GM12878 (cell line): Measurements from ENCODE around the gene NTRK3. TPM values are rescaled to one million over a fixed set of nuclear protein-coding genes. Genes with fewer than 3 reads are reported as not detected.
A peak's percentile ranks its signal among the peaks of the same experiment; 100 is the strongest.

ENCODE experiments used
- ATAC-seq: fragments of 200-7000 bp; cut with Tn5 transposase; 3 replicates; pipeline ENCODE4 v1.9.1; 2020; ENCODE audit warnings: mild to moderate bottlenecking, moderate library complexity
- BruUV-seq: library from RNA; stranded (reverse); fragments of 400-500 nt; replicated peaks from 2 replicates; lab custom pipeline; 2021; lab: Mats Ljungman, UMichigan
- CTCF ChIA-PET: fragments of 300-600 bp; sonication (Branson Sonifier 250); formaldehyde crosslinking; extraction: SDS; loops from one replicate; lab custom pipeline; 2021; ENCODE audit warnings: inconsistent platforms; lab: Yijun Ruan, JAX
- POLR2A ChIA-PET: fragments of 350-600 bp; formaldehyde crosslinking; extraction: SDS; loops from one replicate; lab custom pipeline; 2021; ENCODE audit warnings: inconsistent platforms; lab: Charles Lee
- RAD21 ChIA-PET: fragments of 300-600 bp; sonication (Branson Sonifier 250); formaldehyde crosslinking; loops from one replicate; lab custom pipeline; 2023; ENCODE audit warnings: antibody characterized with exemption; ENCODE audit not compliant: unreplicated experiment; lab: Charles Lee
- SMC1A ChIA-PET: fragments of 300-600 bp; sonication (Branson Sonifier 250); formaldehyde crosslinking; loops from one replicate; lab custom pipeline; 2023; ENCODE audit not compliant: unreplicated experiment, uncharacterized antibody; lab: Charles Lee
- DNase-seq: peaks from one replicate; pipeline ENCODE4 v3.0.0-alpha.2; 2011; ENCODE audit warnings: low read depth, low spot score
- FAIRE-seq: peaks from 3 replicates; lab custom pipeline; 2011; peaks lifted over from hg19 to GRCh38; lab: Jason Lieb, UNC
- H2AFZ ChIP-seq: 2 replicates; pipeline ENCODE4 v1.6.0; 2011; ENCODE audit warnings: low read depth, low read length, control low read depth; ENCODE audit not compliant: control insufficient read depth
- H3K27ac ChIP-seq: 2 replicates; pipeline ENCODE4 v1.5.1; 2011; ENCODE audit warnings: control low read depth; ENCODE audit not compliant: control insufficient read depth, insufficient read depth
- H3K27me3 ChIP-seq, 2 experiments: replicated peaks in 1 of 2; 2 replicates each; pipeline versions ENCODE4 v1.6.0 to v1.6.1; 2011; ENCODE audit warnings: low read length in 1 of 2; ENCODE audit not compliant: control insufficient read depth in 2 of 2, insufficient read depth in 2 of 2
- H3K36me3 ChIP-seq, 2 experiments: 2 replicates each; pipeline ENCODE4 v1.5.1; 2011; ENCODE audit warnings: low read length in 1 of 2; ENCODE audit not compliant: control insufficient read depth in 2 of 2, insufficient read depth in 2 of 2
- H3K4me1 ChIP-seq: 2 replicates; pipeline ENCODE4 v1.6.1; 2011; ENCODE audit warnings: mild to moderate bottlenecking, low read length, moderate library complexity, mixed read lengths; ENCODE audit not compliant: control insufficient read depth, insufficient read depth
- H3K4me2 ChIP-seq: 2 replicates; pipeline ENCODE4 v1.6.0; 2011; ENCODE audit warnings: control low read depth; ENCODE audit not compliant: control insufficient read depth, insufficient read depth
- H3K4me3 ChIP-seq: fragments of 200-600 bp; sonication (generic); 2 replicates; pipeline ENCODE4 v1.5.1; 2016
- H3K79me2 ChIP-seq: 2 replicates; pipeline ENCODE4 v1.6.0; 2011; ENCODE audit warnings: low read length; ENCODE audit not compliant: control insufficient read depth, insufficient read depth
- H3K9ac ChIP-seq: 2 replicates; pipeline ENCODE4 v1.8.0; 2011; ENCODE audit warnings: low read length, control low read depth, mixed read lengths; ENCODE audit not compliant: control insufficient read depth, insufficient read depth
- H3K9me3 ChIP-seq: replicated peaks from 3 replicates; pipeline ENCODE4 v1.5.1; 2011; ENCODE audit warnings: mild to moderate bottlenecking, low read length; ENCODE audit not compliant: control insufficient read depth, insufficient read depth
- H4K20me1 ChIP-seq: 2 replicates; pipeline ENCODE4 v1.6.0; 2011; ENCODE audit not compliant: control insufficient read depth, insufficient read depth
- CTCF ChIP-seq, 3 experiments: IDR thresholded peaks in 2 of 3; conservative IDR thresholded peaks in 1 of 3; 2 replicates each; pipeline ENCODE4 v1.5.1; 2011; ENCODE audit warnings: low read depth in 3 of 3, low read length in 3 of 3, mild to moderate bottlenecking in 3 of 3, control low read depth in 2 of 3, moderate library complexity in 2 of 3, inconsistent platforms in 1 of 3, mixed read lengths in 1 of 3; ENCODE audit not compliant: control insufficient read depth in 2 of 3, insufficient read depth in 1 of 3; ENCODE audit errors: extremely low read depth in 1 of 3
- CUX1 ChIP-seq: IDR thresholded peaks from 2 replicates; pipeline ENCODE4 v1.6.1; 2012; ENCODE audit warnings: improper control_type of control experiment, low read depth, low read length; ENCODE audit not compliant: insufficient replicate concordance
- WGBS: methylation state at CpG from one replicate; pipeline ENCODE4 v1.1.6; 2016; ENCODE audit warnings: low lambda C conversion rate; ENCODE audit not compliant: insufficient replicate concordance, insufficient coverage; ENCODE audit errors: missing lambda C conversion rate; 5-methylcytosine and 5-hydroxymethylcytosine counted together
- in situ Hi-C: fragments of 300-500 bp; cut with MboI; formaldehyde crosslinking; loops from 9 replicates; pipeline ENCODE4 v1.14.3; 2018; ENCODE audit warnings: mixed read lengths
- intact Hi-C: fragments of 100-400 bp; cut with micrococcal nuclease; formaldehyde crosslinking; loops from one replicate; pipeline ENCODE4 v1.14.2; 2022; ENCODE audit not compliant: unreplicated experiment
- polyA plus RNA-seq, 11 experiments: library from polyadenylated mRNA; depleted of rRNA in 4 of 11; unstranded in 6 of 11; stranded (reverse) in 5 of 11; fragments of >200 nt; fragmentation: Nextera tagmentation in 4 of 11; fragmentation: Illumina TruSeq in 1 of 11; extraction: Ambion mirVana in 4 of 11; extraction: Trizol in 1 of 11; gene quantifications; 1 replicate in 1 of 11; 2 replicates in 10 of 11; pipeline versions ENCODE4 v1.2.1 to v1.2.3, GENCODE V29; 2011 to 2016; ENCODE audit warnings: inconsistent platforms in 2 of 11, missing spikeins in 2 of 11, low read depth in 1 of 11
- total RNA-seq, 4 experiments: library from RNA; depleted of rRNA in 3 of 4; stranded (reverse); fragments of >200 nt in 3 of 4; fragmentation: Illumina TruSeq in 1 of 4; extraction: Trizol in 1 of 4; gene quantifications; 2 replicates each; pipeline versions ENCODE4 v1.2.1 to v1.2.3, GENCODE V29; 2013 to 2021

NTRK3 gene
- total and polyA plus RNA-seq, 10 of the 15 experiments (the other 5 are each of a cell fraction or from before 2014, with no cell fraction given), result not detected

- H3K79me2 ChIP-seq, result no peaks in the 10 kb centered on the region
- H3K4me1 ChIP-seq, result no peaks in the 10 kb centered on the region
- ChIA-PET POLR2A (no interaction called here), CTCF (no interaction called here), RAD21 (no interaction called here), SMC1A (no interaction called here)
- H4K20me1 ChIP-seq, result no peaks in the 10 kb centered on the region
- peaks cover 0 to 3% of the 10 kb centered on the region in 2 experiments; a peak in 1 of 4 replicates for H3K27me3 ChIP-seq
- no peak for DNase-seq
- no peaks in the 10 kb centered on the region for H3K9me3 ChIP-seq
- 1% methylated on average over 4 of the region's 4 CpGs for WGBS
- no peak for ATAC-seq
- no peak overlapping the region for H2AFZ ChIP-seq
- intact Hi-C loops (no loop called here), in situ Hi-C loops (no loop called here)
- H3K4me2 ChIP-seq, result no peak overlapping the region
- no peak overlapping the region for H3K9ac ChIP-seq
- no peak overlapping the region for H3K4me3 ChIP-seq
- no TSS peak for BruUV-seq
- TF ChIP-seq CTCF (IDR thresholded peaks at IDR 0.05 in 2 of 3, conservative IDR thresholded peaks at IDR 0.05 in 1 of 3; ENCODE audit: control insufficient read depth in 2 of 3, extremely low read depth in 1 of 3, insufficient read depth in 1 of 3, low read depth in 3 of 3, low read length in 3 of 3) (0 out of 6 replicates have a peak, but pooled peaks of 1 of the 3 experiments have one; percentile 16), CUX1 (no peak)
- no peak for FAIRE-seq
- H3K36me3 ChIP-seq, result no peaks in the 10 kb centered on the region
- no peak overlapping the region for H3K27ac ChIP-seq
Observed at GRCh38 chr15:88193415-88193814, 63.1 kb downstream of the NTRK3 start.
